Fibroblast of mammary gland (primary cell): ENCODE measurements around the gene CLASRP.

Experiments used
- DNase-seq: peaks from one replicate; pipeline ENCODE4 v3.0.0-alpha.2; 2010; ENCODE audit warnings: low read depth
- H3K4me3 ChIP-seq: 2 replicates; pipeline ENCODE4 v1.5.1; 2011; ENCODE audit warnings: low read depth, mild to moderate bottlenecking, low read length, moderate library complexity; ENCODE audit not compliant: control insufficient read depth
- CTCF ChIP-seq: conservative IDR thresholded peaks from 2 replicates; pipeline ENCODE4 v1.5.1; 2011; ENCODE audit warnings: low read depth, low read length, inconsistent platforms; ENCODE audit not compliant: control insufficient read depth, insufficient read depth

The CLASRP gene

GRCh38 chr19:45068041-45068440 is 29.2 kb downstream of the CLASRP start:
- no peak overlapping the region for H3K4me3 ChIP-seq
- DNase-seq, result no peak
- TF ChIP-seq CTCF, result no peak

GRCh38 chr19:45069056-45069455 is 30.2 kb downstream of the CLASRP start:
- TF ChIP-seq CTCF, result no peak
- peak; percentile 48 for DNase-seq

GRCh38 chr19:45070214-45070613 is 31.4 kb downstream of the CLASRP start:
- DNase-seq, result no peak
- no peak for TF ChIP-seq CTCF
- H3K4me3 ChIP-seq, result no peak overlapping the region

More at GRCh38 chr19:45069056-45069455, 30.2 kb downstream of the CLASRP start:
- H3K4me3 ChIP-seq, result no peak overlapping the region

GRCh38 chr19:45070861-45071544 is 32.2 kb downstream of the CLASRP start:
- TF ChIP-seq CTCF, result no peak
- DNase-seq, result no peak
- H3K4me3 ChIP-seq, result no peak overlapping the region

GRCh38 chr19:45071545-45071938 is 32.7 kb downstream of the CLASRP start:
- TF ChIP-seq CTCF, result no peak
- H3K4me3 ChIP-seq, result no peak overlapping the region
- DNase-seq, result no peak

- no peak overlapping the region for H3K4me3 ChIP-seq
- DNase-seq, result no peak
- TF ChIP-seq CTCF, result no peak
Observed at GRCh38 chr19:45071969-45072790, 33.3 kb downstream of the CLASRP start.
